ENCODE data around the gene PFDN1.

Gene PFDN1

DNA sequence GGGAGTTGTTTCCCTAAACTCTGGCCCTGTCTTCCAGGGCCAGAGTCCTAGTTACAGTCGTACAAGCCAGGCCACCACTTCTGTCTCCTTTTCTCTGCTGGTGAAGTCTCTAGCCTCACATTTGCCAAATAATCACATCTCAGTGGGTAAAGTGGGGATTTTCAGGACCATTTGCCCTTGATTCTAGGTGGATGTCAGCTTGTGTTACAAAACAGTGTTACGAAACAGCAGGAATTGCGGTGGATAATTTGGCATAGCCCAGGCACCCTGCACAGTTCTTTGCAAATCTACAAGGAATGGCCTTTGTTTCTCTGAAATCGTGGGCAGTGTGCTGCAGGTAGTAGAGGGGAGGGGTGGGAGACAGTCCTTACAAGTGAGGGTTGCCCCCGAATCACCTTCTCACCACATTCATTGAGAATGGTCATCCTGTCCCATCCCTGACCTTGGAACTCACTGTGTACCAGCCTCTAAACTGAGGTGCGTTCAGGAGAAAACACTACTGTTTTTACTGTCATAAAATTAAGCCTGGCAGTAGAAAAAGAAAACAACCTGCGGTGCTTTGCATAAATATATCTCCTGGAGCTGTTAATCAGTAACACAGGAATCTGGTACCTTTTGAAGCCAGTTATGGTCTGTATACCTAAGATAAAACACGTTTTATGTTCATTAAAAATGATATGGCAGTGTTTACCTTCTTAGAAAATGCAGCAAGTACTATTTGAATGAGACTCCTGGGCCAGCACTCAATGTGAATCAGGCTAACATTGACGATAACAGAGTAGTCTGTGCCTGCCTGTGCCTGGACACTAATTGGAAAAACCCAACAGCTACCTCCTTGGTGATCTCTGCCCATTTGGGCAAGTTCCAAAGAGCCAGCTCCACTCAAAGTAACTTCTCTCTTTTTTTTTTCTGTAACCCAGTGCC is 83.6 kb downstream of the PFDN1 start:
- H3K4me3 ChIP-seq (ENCODE audit: low read length), result no peak overlapping the region
- no peak overlapping the region for H3K9ac ChIP-seq (ENCODE audit: low read length)
- no peaks in the 10 kb centered on the region for H3K27me3 ChIP-seq (replicated peaks; ENCODE audit: control insufficient read depth, insufficient read depth, low read length)
- no peaks in the 10 kb centered on the region for H3K9me3 ChIP-seq (ENCODE audit: control insufficient read depth, low read length)
- DNase-seq (ENCODE audit: low read depth), result peak; percentile 27
- H3K4me1 ChIP-seq (ENCODE audit: control insufficient read depth, insufficient read depth, low read length), result peaks cover 60% of the 10 kb centered on the region
- H3K36me3 ChIP-seq (ENCODE audit: control insufficient read depth, insufficient read depth, low read length, severe bottlenecking), result no peaks in the 10 kb centered on the region

DNA sequence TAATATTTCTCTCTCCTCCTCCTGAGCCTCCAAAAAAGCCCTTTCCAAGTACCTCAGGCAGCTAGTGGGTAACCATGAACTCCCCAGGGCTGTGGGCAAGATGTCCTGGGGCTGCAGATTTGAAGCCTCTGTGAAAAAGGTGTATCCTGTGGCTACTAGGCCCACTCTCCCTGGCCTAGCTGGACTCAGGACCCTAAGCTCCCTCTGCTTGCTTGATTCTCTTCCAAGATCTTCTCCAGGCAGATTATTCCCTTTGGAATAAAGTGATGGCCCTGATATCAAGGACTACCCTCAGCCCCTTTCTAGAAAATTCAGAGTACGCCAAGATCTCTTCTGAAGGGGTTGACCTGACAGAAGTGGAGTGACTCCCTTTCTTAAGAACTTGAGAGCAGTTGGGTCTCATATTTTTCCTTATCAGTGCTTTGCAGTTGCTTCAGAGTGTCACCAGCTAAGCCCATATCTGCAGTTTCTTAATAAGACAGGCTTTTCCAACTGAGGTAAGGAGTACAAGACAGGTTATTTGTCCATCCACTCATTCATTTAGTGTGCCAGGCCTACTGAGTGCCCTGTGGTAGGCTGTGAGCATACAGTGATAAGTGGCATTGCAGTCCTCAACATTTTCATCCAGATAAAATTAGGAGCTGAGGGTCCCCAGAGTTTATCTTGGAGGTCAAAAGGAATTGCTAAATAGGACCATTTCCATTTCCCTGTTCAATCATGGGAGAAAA is 85.4 kb downstream of the PFDN1 start:
- no peak for DNase-seq (ENCODE audit: low read depth)
- Histone ChIP-seq H3K4me3 (ENCODE audit: low read length) (no peak overlapping the region), H3K27me3 (replicated peaks; ENCODE audit: control insufficient read depth, insufficient read depth, low read length) (no peaks in the 10 kb centered on the region), H3K36me3 (ENCODE audit: control insufficient read depth, insufficient read depth, low read length, severe bottlenecking) (no peaks in the 10 kb centered on the region), H3K4me1 (ENCODE audit: control insufficient read depth, insufficient read depth, low read length) (peaks cover 45% of the 10 kb centered on the region), H3K9ac (ENCODE audit: low read length) (no peak overlapping the region), H3K9me3 (ENCODE audit: control insufficient read depth, low read length) (no peaks in the 10 kb centered on the region)

DNA sequence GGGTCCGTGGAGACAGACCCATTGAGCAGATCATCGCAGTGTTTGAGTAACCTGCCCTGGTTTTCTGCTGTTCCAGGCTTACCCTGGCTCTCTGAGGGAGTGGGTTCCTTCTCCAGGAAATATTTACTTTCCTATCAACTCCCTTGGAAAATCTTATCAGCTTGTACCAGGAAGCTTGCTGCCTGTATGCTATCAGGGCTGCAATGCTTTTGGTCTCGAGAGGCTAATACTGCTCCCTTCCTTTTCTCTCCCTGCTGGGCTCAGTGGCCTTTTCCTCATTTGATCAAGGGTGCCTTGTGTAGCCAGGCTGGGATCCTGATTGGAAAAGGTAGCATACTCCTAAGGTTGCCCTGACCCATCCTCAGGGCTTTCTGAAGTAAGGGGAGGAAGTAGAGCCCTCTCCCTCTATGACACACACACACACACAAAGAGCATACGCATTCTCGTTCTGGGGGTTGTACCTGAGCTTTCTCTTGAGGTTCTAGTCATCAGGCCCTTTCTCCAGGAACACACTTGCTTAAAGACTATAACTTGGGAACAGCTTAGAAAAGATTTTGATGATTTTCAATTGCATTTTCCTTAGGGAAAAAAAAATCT is 86.3 kb downstream of the PFDN1 start:
- H3K27me3 ChIP-seq (replicated peaks; ENCODE audit: control insufficient read depth, insufficient read depth, low read length), result no peaks in the 10 kb centered on the region

DNA sequence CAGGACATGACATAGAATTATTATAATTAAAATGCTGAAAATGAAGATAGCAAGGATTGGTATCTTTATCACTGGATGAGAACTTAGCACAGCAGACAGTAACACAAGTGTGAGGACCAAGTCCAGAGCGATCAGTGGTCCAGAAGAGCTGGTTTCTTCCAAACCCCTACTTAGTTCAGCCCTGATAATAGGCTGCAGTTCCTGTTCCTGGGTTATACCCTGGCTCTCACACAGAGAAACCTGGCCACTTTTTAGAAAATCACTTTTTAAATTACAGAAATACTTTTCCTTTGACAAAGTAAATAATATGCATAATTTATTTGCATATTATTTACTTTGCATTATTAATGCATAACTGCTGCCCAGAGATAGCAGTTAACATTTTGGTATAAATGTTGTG is 87.6 kb downstream of the PFDN1 start:
- Histone ChIP-seq H3K4me3 (ENCODE audit: low read length) (no peak overlapping the region), H3K9me3 (ENCODE audit: control insufficient read depth, low read length) (no peaks in the 10 kb centered on the region), H3K27me3 (replicated peaks; ENCODE audit: control insufficient read depth, insufficient read depth, low read length) (no peaks in the 10 kb centered on the region)

More for the DNA sequence above, 86.3 kb downstream of the PFDN1 start:
- no peak for DNase-seq (ENCODE audit: low read depth)
- H3K36me3 ChIP-seq (ENCODE audit: control insufficient read depth, insufficient read depth, low read length, severe bottlenecking), result no peaks in the 10 kb centered on the region
- H3K4me1 ChIP-seq (ENCODE audit: control insufficient read depth, insufficient read depth, low read length), result peaks cover 36% of the 10 kb centered on the region
- no peak overlapping the region for H3K9ac ChIP-seq (ENCODE audit: low read length)
- no peak overlapping the region for H3K4me3 ChIP-seq (ENCODE audit: low read length)
- H3K9me3 ChIP-seq (ENCODE audit: control insufficient read depth, low read length), result no peaks in the 10 kb centered on the region

DNA sequence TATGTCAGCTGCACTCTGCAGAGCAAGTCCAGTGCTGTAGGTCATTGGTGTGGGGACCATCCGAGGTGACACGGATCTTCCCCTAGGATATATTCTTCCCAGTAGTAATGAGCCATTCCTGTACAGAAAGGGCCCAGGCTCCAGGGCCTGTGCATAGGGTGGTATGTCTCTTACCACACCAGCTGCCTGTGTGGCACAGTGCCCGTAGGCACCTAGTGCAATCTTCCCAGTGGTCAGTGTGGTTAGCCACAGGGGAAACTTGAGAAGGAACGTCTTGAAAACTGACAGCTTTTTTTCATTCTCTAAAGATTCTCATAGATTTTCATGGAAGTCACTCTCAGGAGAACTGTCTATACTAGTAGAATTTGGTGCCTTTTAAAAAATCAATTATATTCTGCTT is 88.1 kb downstream of the PFDN1 start:
- Histone ChIP-seq H3K9me3 (ENCODE audit: control insufficient read depth, low read length) (no peaks in the 10 kb centered on the region), H3K36me3 (ENCODE audit: control insufficient read depth, insufficient read depth, low read length, severe bottlenecking) (peaks cover 3% of the 10 kb centered on the region), H3K27me3 (replicated peaks; ENCODE audit: control insufficient read depth, insufficient read depth, low read length) (no peaks in the 10 kb centered on the region), H3K4me1 (ENCODE audit: control insufficient read depth, insufficient read depth, low read length) (peaks cover 19% of the 10 kb centered on the region), H3K9ac (ENCODE audit: low read length) (no peak overlapping the region), H3K4me3 (ENCODE audit: low read length) (no peak overlapping the region)
- DNase-seq (ENCODE audit: low read depth), result peak; percentile 49

More for the DNA sequence above, 87.6 kb downstream of the PFDN1 start:
- H3K4me1 ChIP-seq (ENCODE audit: control insufficient read depth, insufficient read depth, low read length), result peaks cover 23% of the 10 kb centered on the region
- no peak overlapping the region for H3K9ac ChIP-seq (ENCODE audit: low read length)
- DNase-seq (ENCODE audit: low read depth), result no peak
- peaks cover 3% of the 10 kb centered on the region for H3K36me3 ChIP-seq (ENCODE audit: control insufficient read depth, insufficient read depth, low read length, severe bottlenecking)

DNA sequence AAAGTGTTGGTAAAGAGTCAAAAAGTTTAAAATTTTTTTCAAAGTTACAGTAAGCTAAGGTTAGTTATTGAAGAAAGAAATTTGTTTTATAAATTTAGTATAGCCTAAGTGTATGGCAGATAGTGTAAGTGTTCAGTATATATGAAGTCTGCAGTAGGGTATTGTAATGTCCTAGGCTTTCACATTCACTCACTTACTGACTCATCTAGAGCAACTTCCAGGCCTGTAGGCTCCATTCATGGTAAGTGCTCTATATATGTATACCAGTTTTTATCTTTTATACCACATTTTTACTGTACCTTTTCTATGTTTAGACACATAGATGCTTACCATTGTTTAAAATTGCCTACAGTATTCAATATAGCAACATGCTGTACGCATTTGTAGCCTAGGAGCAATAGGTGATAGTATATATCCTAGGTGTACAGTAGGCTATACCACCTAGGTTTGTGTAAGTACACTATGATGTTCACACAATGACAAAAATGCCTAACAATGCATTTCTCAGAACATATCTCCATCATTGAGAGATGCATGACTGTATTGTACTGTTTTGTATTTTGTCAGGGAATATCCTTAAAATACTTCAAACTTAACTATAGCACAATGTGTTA is 89.4 kb downstream of the PFDN1 start:
- Histone ChIP-seq H3K27me3 (replicated peaks; ENCODE audit: control insufficient read depth, insufficient read depth, low read length) (no peaks in the 10 kb centered on the region), H3K4me3 (ENCODE audit: low read length) (no peak overlapping the region), H3K9me3 (ENCODE audit: control insufficient read depth, low read length) (no peaks in the 10 kb centered on the region), H3K9ac (ENCODE audit: low read length) (no peak overlapping the region), H3K4me1 (ENCODE audit: control insufficient read depth, insufficient read depth, low read length) (peaks cover 5% of the 10 kb centered on the region), H3K36me3 (ENCODE audit: control insufficient read depth, insufficient read depth, low read length, severe bottlenecking) (peaks cover 3% of the 10 kb centered on the region)
- no peak for DNase-seq (ENCODE audit: low read depth)

DNA sequence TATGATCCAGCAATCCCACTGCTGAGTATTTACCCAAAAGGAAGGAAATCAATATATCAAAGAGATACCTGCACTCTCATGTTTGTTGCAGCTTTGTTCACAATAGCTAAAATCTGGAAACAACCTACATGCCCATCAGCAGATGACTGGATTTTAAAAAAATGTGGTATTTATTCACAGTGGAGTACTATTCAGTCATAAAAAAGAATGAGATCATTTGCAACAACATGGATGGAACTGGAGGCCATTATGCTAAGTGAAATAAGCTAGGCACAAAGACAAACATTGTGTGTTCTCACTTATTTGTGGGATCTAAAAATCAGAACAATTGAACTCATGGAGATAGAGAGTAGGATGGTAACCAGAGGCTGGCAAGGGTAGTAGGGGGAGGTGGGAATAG is 94.8 kb downstream of the PFDN1 start:
- H3K27me3 ChIP-seq (replicated peaks; ENCODE audit: control insufficient read depth, insufficient read depth, low read length), result no peaks in the 10 kb centered on the region
- H3K9me3 ChIP-seq (ENCODE audit: control insufficient read depth, low read length), result no peaks in the 10 kb centered on the region
- no peak overlapping the region for H3K4me3 ChIP-seq (ENCODE audit: low read length)
- peaks cover 14% of the 10 kb centered on the region for H3K4me1 ChIP-seq (ENCODE audit: control insufficient read depth, insufficient read depth, low read length)
- peaks cover 3% of the 10 kb centered on the region for H3K36me3 ChIP-seq (ENCODE audit: control insufficient read depth, insufficient read depth, low read length, severe bottlenecking)
- DNase-seq (ENCODE audit: low read depth), result no peak
- no peak overlapping the region for H3K9ac ChIP-seq (ENCODE audit: low read length)

DNA sequence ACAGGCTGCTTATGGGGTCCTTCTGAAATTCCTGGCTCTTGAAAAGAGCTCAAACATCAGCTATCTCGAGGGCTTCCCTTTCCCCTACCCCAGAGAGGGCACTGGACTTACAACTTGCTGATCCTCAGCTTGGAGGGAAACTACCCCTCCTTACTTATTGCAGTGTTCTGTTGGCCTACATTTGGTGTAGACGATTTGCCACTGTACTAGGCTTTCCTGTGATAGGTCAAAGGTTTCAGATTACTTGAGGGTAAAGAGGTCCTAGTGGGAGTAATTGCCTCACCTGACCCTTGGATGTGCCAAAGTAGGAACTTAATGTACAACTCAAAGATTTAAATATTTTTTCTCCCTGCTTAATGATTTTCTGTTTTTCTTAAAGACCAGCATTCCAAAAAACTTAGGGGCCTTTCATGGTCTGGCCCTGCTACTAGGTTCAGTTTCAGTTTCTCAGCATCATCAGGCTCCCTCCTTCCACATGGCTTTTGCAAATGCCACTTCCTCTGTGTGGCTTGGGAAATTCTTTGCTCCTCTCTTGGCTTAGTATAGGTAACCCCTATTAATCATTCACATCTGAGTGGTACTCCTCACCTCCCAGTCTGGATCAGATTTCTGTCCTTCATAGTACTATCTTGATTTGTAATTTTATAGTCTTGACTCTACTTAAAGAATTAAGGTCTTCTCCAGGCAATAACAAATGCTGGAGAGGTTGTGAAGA is 95.5 kb downstream of the PFDN1 start:
- Histone ChIP-seq H3K27me3 (replicated peaks; ENCODE audit: control insufficient read depth, insufficient read depth, low read length) (no peaks in the 10 kb centered on the region), H3K9ac (ENCODE audit: low read length) (no peak overlapping the region), H3K4me3 (ENCODE audit: low read length) (no peak overlapping the region), H3K9me3 (ENCODE audit: control insufficient read depth, low read length) (no peaks in the 10 kb centered on the region), H3K36me3 (ENCODE audit: control insufficient read depth, insufficient read depth, low read length, severe bottlenecking) (peaks cover 3% of the 10 kb centered on the region), H3K4me1 (ENCODE audit: control insufficient read depth, insufficient read depth, low read length) (peaks cover 14% of the 10 kb centered on the region)
- no peak for DNase-seq (ENCODE audit: low read depth)

DNA sequence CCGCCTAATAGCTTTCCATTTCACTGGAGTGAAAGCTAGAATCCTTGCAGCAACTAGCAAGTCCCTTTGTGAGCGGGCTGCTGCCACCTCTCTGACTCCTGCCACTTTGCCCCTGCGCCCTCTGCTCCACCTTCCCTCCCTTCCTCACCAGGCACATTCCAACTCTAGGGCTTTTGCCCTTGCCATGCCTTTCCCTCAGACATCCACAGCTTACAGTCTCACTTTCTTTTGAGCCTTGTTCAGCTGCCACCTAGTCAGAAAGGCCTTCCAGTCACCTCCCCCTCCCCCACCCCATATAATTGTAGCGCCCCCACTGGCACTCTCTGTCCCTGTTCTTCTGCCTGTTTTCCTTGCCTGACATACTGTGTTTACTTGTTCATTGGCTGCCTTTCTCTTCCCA is 96.9 kb downstream of the PFDN1 start:
- Histone ChIP-seq H3K4me1 (ENCODE audit: control insufficient read depth, insufficient read depth, low read length) (peaks cover 14% of the 10 kb centered on the region), H3K36me3 (ENCODE audit: control insufficient read depth, insufficient read depth, low read length, severe bottlenecking) (no peaks in the 10 kb centered on the region), H3K9ac (ENCODE audit: low read length) (no peak overlapping the region), H3K4me3 (ENCODE audit: low read length) (no peak overlapping the region), H3K9me3 (ENCODE audit: control insufficient read depth, low read length) (no peaks in the 10 kb centered on the region), H3K27me3 (replicated peaks; ENCODE audit: control insufficient read depth, insufficient read depth, low read length) (no peaks in the 10 kb centered on the region)
- no peak for DNase-seq (ENCODE audit: low read depth)

DNA sequence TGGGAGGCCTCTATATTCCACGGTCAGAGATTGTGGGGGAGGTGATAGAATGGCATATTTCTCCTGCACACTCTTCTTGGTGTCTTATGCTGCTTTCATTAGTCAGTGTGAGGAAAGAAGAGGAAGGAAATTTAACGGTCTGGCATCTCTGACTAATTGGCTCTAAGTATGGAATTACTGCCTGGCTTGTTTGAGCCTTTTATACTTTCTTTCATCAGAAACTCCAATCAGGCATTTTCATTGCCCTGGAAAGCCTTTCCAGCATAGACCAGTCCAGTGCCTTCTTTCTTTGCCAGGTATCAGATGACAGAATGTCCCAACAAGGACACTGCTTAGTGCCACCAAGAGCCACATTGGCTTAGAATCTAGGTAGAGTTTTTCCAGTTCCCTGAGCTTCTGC is 97.7 kb downstream of the PFDN1 start:
- DNase-seq (ENCODE audit: low read depth), result no peak
- Histone ChIP-seq H3K27me3 (replicated peaks; ENCODE audit: control insufficient read depth, insufficient read depth, low read length) (no peaks in the 10 kb centered on the region), H3K36me3 (ENCODE audit: control insufficient read depth, insufficient read depth, low read length, severe bottlenecking) (no peaks in the 10 kb centered on the region), H3K9ac (ENCODE audit: low read length) (no peak overlapping the region), H3K4me3 (ENCODE audit: low read length) (no peak overlapping the region), H3K9me3 (ENCODE audit: control insufficient read depth, low read length) (no peaks in the 10 kb centered on the region), H3K4me1 (ENCODE audit: control insufficient read depth, insufficient read depth, low read length) (peaks cover 14% of the 10 kb centered on the region)

All from adipocyte (in vitro differentiated cells).